Fibroblast of lung (primary cell): ENCODE data around the gene KIF6. TPM values are rescaled to one million over a fixed set of nuclear protein-coding genes. Genes with fewer than 3 reads are reported as not detected.

ENCODE experiments used
- DNase-seq, 2 donors: peaks; one replicate each; pipeline versions ENCODE4 v3.0.0 to v3.0.0-alpha.2; 2010; ENCODE audit warnings: low read depth in 2 of 2
- H2AFZ ChIP-seq: 2 replicates; pipeline ENCODE4 v1.5.1; 2012; ENCODE audit warnings: low read length, control low read depth, inconsistent platforms
- H3K27ac ChIP-seq: 2 replicates; pipeline ENCODE4 v1.5.1; 2011; ENCODE audit warnings: low read length, control low read depth; ENCODE audit not compliant: insufficient read depth
- H3K27me3 ChIP-seq: 2 replicates; pipeline ENCODE4 v1.5.1; 2011; ENCODE audit warnings: mild to moderate bottlenecking, low read length; ENCODE audit not compliant: control insufficient read depth, insufficient read depth
- H3K36me3 ChIP-seq: 2 replicates; pipeline ENCODE4 v1.5.1; 2011; ENCODE audit warnings: low read length; ENCODE audit not compliant: control insufficient read depth, insufficient read depth
- H3K4me1 ChIP-seq: 2 replicates; pipeline ENCODE4 v1.5.1; 2011; ENCODE audit warnings: low read length; ENCODE audit not compliant: control insufficient read depth, insufficient read depth; ENCODE audit errors: extremely low read depth
- H3K4me2 ChIP-seq: 2 replicates; pipeline ENCODE4 v1.5.1; 2011; ENCODE audit warnings: low read length, control low read depth; ENCODE audit not compliant: insufficient read depth; ENCODE audit errors: extremely low read depth
- H3K4me3 ChIP-seq, 4 experiments: fragments of 200-600 bp in 1 of 4; sonication (generic) in 1 of 4; replicated peaks in 1 of 4; 2 replicates each; pipeline ENCODE4 v1.5.1; 2011 to 2016; ENCODE audit warnings: low read length in 4 of 4, low read depth in 3 of 4, mild to moderate bottlenecking in 3 of 4, control low read depth in 2 of 4, inconsistent platforms in 1 of 4, mixed read lengths in 1 of 4; ENCODE audit not compliant: insufficient read depth in 1 of 4; ENCODE audit errors: control extremely low read depth in 1 of 4
- H3K79me2 ChIP-seq: 2 replicates; pipeline ENCODE4 v1.5.1; 2012; ENCODE audit warnings: mild to moderate bottlenecking, low read length, inconsistent platforms; ENCODE audit not compliant: control insufficient read depth, insufficient read depth
- H3K9ac ChIP-seq: 2 replicates; pipeline ENCODE4 v1.5.1; 2011; ENCODE audit warnings: mild to moderate bottlenecking, low read length, control low read depth; ENCODE audit not compliant: insufficient read depth
- H3K9me3 ChIP-seq: 2 replicates; pipeline ENCODE4 v1.5.1; 2012; ENCODE audit warnings: low read depth, low read length; ENCODE audit not compliant: control insufficient read depth, insufficient read depth
- H4K20me1 ChIP-seq: 2 replicates; pipeline ENCODE4 v1.5.1; 2011; ENCODE audit warnings: low read length; ENCODE audit not compliant: control insufficient read depth, insufficient read depth; ENCODE audit errors: extremely low read depth
- CTCF ChIP-seq, 2 donors: IDR thresholded peaks in 1 of 2; conservative IDR thresholded peaks in 1 of 2; 1 replicate in 1 of 2; 2 replicates in 1 of 2; pipeline ENCODE4 v1.5.1; 2011 to 2012; ENCODE audit warnings: low read length in 2 of 2, control low read depth in 1 of 2, inconsistent platforms in 1 of 2, low read depth in 1 of 2, mild to moderate bottlenecking in 1 of 2
- EZH2 ChIP-seq: IDR thresholded peaks from 2 replicates; pipeline ENCODE4 v1.5.1; 2012; ENCODE audit warnings: low read length, control low read depth, mild to moderate bottlenecking; ENCODE audit errors: missing control alignments
- polyA plus RNA-seq, 2 donors: library from polyadenylated mRNA; depleted of rRNA in 1 of 2; stranded (reverse) in 1 of 2; unstranded in 1 of 2; fragments of >200 nt; gene quantifications; 2 replicates each; pipeline ENCODE4 v1.2.1, GENCODE V29; 2011 to 2012; ENCODE audit warnings: missing spikeins in 1 of 2
- total RNA-seq: library from RNA; depleted of rRNA; stranded (reverse); fragments of >200 nt; gene quantifications from 2 replicates; pipeline ENCODE4 v1.2.1, GENCODE V29; 2014

Gene KIF6
- total and polyA plus RNA-seq, 2 donors (not counting 1 experiment from before 2014, with no cell fraction given), result 0.24 to 0.83 TPM

DNA sequence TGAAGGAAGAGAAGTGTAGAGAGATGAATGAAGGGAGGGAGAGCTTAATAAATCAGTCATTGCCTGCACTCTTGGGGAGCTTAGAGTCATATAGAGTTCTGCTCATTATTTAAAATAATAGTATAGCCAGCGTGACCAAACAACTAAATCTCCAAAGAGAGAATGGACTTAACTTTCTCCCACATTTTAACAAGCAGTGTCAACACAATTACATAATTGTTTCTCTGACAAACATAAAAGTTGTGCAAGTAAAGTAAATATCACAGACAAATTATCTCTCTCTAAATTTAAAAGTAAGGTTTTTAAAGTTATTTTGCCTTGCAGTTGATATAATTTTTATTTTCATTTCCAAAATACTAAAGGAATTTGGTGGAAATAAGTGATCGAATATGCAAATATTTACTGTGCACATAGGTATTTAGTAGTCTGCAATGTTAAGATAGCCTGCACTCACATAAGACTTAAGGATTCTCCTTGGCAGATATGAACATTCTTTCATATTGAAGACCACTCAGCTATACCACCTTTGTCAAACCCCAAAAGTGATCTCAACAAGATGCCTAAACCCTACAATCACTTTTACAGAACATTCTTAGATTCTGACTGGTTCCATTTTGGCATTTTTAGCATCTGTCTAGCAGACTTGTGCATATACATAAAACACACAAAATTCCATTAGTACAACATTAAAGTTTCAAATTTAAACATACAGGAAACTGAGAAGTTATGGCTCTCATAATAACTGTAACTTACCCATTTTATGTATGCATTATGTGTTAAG is 67.7 kb downstream of the KIF6 start:
- H3K27ac ChIP-seq, result no peak overlapping the region
- TF ChIP-seq EZH2 (no peak), CTCF (conservative IDR thresholded peaks at IDR 0.05 in 1 of 2, IDR thresholded peaks at IDR 0.05 in 1 of 2; ENCODE audit: low read depth in 1 of 2, low read length in 2 of 2) (no peak)

DNA sequence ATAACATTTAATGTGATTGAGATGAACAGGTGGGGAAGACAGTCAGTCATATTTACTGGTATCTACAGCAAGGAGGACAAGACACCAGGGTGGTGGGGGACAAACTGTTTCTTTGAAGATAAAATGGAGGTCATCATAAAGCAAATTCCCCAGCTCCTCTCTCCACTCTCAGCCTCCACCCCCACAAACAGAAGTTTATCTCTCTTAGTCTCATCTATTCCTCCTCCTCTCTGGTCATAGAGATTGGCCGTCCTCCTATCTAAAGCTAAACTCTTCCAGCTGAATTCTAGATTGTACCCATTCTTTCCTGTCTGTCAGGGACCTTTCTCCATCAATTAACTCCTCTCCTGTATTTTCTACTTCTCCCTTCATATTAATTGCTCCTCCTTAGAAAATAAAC is 71.1 kb downstream of the KIF6 start:
- Histone ChIP-seq H2AFZ (no peak overlapping the region), H3K27ac (no peak overlapping the region), H3K4me2 (no peak overlapping the region), H3K9me3 (no peaks in the 10 kb centered on the region), H3K4me1 (no peaks in the 10 kb centered on the region), H3K36me3 (no peaks in the 10 kb centered on the region), H3K4me3 (no peak overlapping the region), H3K79me2 (no peaks in the 10 kb centered on the region), H4K20me1 (no peaks in the 10 kb centered on the region), H3K9ac (no peak overlapping the region), H3K27me3 (no peaks in the 10 kb centered on the region)
- TF ChIP-seq EZH2 (no peak), CTCF (conservative IDR thresholded peaks at IDR 0.05 in 1 of 2, IDR thresholded peaks at IDR 0.05 in 1 of 2; ENCODE audit: low read depth in 1 of 2, low read length in 2 of 2) (no peak)
- DNase-seq, result no peak

More for the DNA sequence above, 67.7 kb downstream of the KIF6 start:
- H3K36me3 ChIP-seq, result no peaks in the 10 kb centered on the region
- H3K4me3 ChIP-seq, result no peak overlapping the region
- no peaks in the 10 kb centered on the region for H3K79me2 ChIP-seq
- no peaks in the 10 kb centered on the region for H4K20me1 ChIP-seq
- no peaks in the 10 kb centered on the region for H3K9me3 ChIP-seq
- H2AFZ ChIP-seq, result no peak overlapping the region
- no peaks in the 10 kb centered on the region for H3K4me1 ChIP-seq
- no peak overlapping the region for H3K4me2 ChIP-seq
- H3K9ac ChIP-seq, result no peak overlapping the region
- no peak for DNase-seq
- H3K27me3 ChIP-seq, result no peaks in the 10 kb centered on the region

GRCh38 chr6:39653612-39654011 is 71.6 kb downstream of the KIF6 start:
- Histone ChIP-seq H3K9me3 (no peaks in the 10 kb centered on the region), H2AFZ (no peak overlapping the region), H3K4me2 (no peak overlapping the region), H3K79me2 (no peaks in the 10 kb centered on the region), H3K36me3 (no peaks in the 10 kb centered on the region), H3K27me3 (no peaks in the 10 kb centered on the region), H4K20me1 (no peaks in the 10 kb centered on the region), H3K9ac (no peak overlapping the region), H3K4me3 (no peak overlapping the region), H3K4me1 (no peaks in the 10 kb centered on the region), H3K27ac (no peak overlapping the region)
- TF ChIP-seq EZH2 (no peak), CTCF (conservative IDR thresholded peaks at IDR 0.05 in 1 of 2, IDR thresholded peaks at IDR 0.05 in 1 of 2; ENCODE audit: low read depth in 1 of 2, low read length in 2 of 2) (no peak)
- no peak for DNase-seq
